ENCODE data around the gene FLOT1.
A peak's percentile ranks its signal among the peaks of the same experiment; 100 is the strongest.
"Not testable (repeated sequence)": the region's sequence is repeated elsewhere in the genome, so short reads cannot be mapped to it uniquely, and the experiment has no call there.

FLOT1 gene

GRCh38 chr6:30726506-30727413 is 15.7 kb downstream of the FLOT1 start:
- Mint-ChIP-seq H3K27me3 (ENCODE audit: low read depth, poor library complexity) (peaks cover 3% of the 10 kb centered on the region), H3K36me3 (ENCODE audit: low read depth) (peaks cover 45% of the 10 kb centered on the region), H3K4me1 (peaks cover 38% of the 10 kb centered on the region), H3K4me3 (no peak overlapping the region), H3K9me3 (no peaks in the 10 kb centered on the region), H3K27ac (peak overlapping the region; percentile 78)
- TF ChIP-seq CTCF (IDR thresholded peaks at IDR 0.05): no peak
- DNase-seq: no peak

DNA sequence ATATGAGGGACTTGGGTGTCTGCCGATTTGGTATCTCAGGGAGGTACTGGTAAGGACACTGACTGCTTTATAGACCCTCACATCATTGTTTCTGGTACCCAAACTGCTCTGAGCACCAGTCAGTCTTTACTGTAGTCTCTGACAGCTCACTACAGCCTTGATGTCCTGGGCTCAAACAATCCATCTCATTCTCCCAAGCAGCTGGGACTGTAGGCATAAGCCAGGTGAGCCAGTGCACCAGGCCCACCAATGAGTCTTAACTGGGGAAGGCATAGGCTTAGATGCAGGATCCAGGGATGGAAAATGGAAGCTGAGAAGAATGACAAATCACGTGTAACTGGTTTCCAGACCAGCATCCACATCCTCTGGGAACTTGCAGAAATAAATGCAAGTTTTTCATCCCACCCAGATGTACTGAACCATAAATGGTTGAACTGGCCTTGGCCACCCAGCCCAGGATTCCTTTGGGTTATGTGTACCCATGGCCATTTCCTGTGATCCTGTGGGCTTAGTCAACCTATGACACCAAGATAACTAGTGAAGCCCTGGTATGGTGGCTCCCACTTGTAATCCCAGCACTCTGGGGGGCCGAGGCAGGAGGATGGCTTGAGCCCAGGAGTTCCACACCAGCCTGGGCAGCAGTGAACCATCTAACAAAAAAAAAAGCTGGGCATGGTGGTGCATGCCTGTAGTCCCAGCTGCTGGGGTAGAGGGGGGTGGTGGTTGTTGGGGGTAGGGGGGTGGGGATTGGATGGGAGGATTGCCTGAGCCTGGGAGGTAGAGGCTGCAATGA is 16.6 kb downstream of the FLOT1 start:
- Mint-ChIP-seq H3K27me3 (ENCODE audit: low read depth, poor library complexity) (peaks cover 3% of the 10 kb centered on the region), H3K36me3 (ENCODE audit: low read depth) (peaks cover 52% of the 10 kb centered on the region), H3K9me3 (no peaks in the 10 kb centered on the region), H3K27ac (peak overlapping the region; percentile 90), H3K4me1 (peaks cover 36% of the 10 kb centered on the region), H3K4me3 (no peak overlapping the region)
- no peak for TF ChIP-seq CTCF (IDR thresholded peaks at IDR 0.05)
- DNase-seq: no peak

DNA sequence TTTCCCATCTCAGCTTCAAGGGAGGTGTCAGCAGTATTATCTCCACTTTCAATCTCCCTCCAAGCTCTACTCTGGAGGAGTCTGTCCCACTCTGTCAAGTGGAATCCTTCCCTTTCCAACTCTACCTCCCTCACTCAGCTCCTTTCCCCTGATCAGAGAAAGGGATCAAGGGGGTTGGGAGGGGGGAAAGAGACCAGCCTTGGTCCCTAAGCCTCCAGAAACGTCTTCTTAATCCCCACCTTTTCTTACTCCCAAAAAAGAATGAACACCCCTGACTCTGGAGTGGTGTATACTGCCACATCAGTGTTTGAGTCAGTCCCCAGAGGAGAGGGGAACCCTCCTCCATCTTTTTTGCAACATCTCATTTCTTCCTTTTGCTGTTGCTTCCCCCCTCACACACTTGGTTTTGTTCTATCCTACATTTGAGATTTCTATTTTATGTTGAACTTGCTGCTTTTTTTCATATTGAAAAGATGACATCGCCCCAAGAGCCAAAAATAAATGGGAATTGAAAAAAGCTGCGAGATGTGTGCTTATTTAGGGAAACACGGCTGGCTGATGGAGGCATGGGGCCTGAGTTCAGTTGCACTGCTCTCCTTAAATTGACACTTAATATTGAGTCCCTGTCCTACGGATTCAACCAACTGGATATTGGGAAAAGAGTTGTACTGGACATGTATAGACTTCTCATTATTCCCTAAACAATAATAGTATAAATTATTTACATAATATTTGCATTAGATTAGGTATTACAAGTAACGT is 17.4 kb downstream of the FLOT1 start:
- Mint-ChIP-seq H3K27me3 (ENCODE audit: low read depth, poor library complexity) (peaks cover 3% of the 10 kb centered on the region), H3K9me3 (no peaks in the 10 kb centered on the region), H3K27ac (peak overlapping the region; percentile 24), H3K4me3 (peak overlapping the region; percentile 62), H3K36me3 (ENCODE audit: low read depth) (peaks cover 51% of the 10 kb centered on the region), H3K4me1 (peaks cover 32% of the 10 kb centered on the region)
- TF ChIP-seq CTCF (IDR thresholded peaks at IDR 0.05): no peak
- no peak for DNase-seq

DNA sequence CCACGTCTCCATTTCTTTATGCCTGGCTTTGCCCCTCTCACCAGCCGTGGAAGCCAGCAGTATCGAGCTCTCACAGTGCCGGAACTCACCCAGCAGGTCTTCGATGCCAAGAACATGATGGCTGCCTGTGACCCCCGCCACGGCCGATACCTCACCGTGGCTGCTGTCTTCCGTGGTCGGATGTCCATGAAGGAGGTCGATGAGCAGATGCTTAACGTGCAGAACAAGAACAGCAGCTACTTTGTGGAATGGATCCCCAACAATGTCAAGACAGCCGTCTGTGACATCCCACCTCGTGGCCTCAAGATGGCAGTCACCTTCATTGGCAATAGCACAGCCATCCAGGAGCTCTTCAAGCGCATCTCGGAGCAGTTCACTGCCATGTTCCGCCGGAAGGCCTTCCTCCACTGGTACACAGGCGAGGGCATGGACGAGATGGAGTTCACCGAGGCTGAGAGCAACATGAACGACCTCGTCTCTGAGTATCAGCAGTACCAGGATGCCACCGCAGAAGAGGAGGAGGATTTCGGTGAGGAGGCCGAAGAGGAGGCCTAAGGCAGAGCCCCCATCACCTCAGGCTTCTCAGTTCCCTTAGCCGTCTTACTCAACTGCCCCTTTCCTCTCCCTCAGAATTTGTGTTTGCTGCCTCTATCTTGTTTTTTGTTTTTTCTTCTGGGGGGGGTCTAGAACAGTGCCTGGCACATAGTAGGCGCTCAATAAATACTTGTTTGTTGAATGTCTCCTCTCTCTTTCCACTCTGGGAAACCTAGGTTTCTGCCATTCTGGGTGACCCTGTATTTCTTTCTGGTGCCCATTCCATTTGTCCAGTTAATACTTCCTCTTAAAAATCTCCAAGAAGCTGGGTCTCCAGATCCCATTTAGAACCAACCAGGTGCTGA is 18.4 kb downstream of the FLOT1 start:
- H3K36me3 Mint-ChIP-seq (ENCODE audit: low read depth): peaks cover 48% of the 10 kb centered on the region
- H3K4me1 Mint-ChIP-seq: peaks cover 42% of the 10 kb centered on the region
- H3K9me3 Mint-ChIP-seq; H3K27me3 Mint-ChIP-seq (ENCODE audit: low read depth, poor library complexity); DNase-seq: not testable (repeated sequence)
- peak overlapping the region; percentile 97 for H3K4me3 Mint-ChIP-seq
- H3K27ac Mint-ChIP-seq: peak overlapping the region; percentile 99

DNA sequence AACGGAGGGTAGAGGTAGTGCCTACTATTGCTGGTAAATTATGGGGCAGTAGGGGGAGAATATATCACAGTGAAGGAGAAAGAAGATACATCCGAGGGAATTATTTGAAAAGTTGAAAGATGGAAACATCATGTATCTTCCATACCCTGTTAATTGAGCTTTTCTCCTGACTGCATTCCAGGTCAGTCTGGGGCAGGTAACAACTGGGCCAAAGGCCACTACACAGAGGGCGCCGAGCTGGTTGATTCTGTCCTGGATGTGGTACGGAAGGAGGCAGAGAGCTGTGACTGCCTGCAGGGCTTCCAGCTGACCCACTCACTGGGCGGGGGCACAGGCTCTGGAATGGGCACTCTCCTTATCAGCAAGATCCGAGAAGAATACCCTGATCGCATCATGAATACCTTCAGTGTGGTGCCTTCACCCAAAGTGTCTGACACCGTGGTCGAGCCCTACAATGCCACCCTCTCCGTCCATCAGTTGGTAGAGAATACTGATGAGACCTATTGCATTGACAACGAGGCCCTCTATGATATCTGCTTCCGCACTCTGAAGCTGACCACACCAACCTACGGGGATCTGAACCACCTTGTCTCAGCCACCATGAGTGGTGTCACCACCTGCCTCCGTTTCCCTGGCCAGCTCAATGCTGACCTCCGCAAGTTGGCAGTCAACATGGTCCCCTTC is 19.2 kb downstream of the FLOT1 start:
- Mint-ChIP-seq H3K36me3 (ENCODE audit: low read depth) (peaks cover 48% of the 10 kb centered on the region), H3K27ac (peak overlapping the region; percentile 99), H3K4me1 (peaks cover 48% of the 10 kb centered on the region)

More for the DNA sequence above, 19.2 kb downstream of the FLOT1 start:
- H3K27me3 Mint-ChIP-seq (ENCODE audit: low read depth, poor library complexity); H3K9me3 Mint-ChIP-seq; DNase-seq: not testable (repeated sequence)
- H3K4me3 Mint-ChIP-seq: peak overlapping the region; percentile 97

Measured in nephron progenitor cell (in vitro differentiated cells).